Measurements from ENCODE around the gene TFEB.
A peak's percentile ranks its signal among the peaks of the same experiment; 100 is the strongest.

Gene TFEB

DNA sequence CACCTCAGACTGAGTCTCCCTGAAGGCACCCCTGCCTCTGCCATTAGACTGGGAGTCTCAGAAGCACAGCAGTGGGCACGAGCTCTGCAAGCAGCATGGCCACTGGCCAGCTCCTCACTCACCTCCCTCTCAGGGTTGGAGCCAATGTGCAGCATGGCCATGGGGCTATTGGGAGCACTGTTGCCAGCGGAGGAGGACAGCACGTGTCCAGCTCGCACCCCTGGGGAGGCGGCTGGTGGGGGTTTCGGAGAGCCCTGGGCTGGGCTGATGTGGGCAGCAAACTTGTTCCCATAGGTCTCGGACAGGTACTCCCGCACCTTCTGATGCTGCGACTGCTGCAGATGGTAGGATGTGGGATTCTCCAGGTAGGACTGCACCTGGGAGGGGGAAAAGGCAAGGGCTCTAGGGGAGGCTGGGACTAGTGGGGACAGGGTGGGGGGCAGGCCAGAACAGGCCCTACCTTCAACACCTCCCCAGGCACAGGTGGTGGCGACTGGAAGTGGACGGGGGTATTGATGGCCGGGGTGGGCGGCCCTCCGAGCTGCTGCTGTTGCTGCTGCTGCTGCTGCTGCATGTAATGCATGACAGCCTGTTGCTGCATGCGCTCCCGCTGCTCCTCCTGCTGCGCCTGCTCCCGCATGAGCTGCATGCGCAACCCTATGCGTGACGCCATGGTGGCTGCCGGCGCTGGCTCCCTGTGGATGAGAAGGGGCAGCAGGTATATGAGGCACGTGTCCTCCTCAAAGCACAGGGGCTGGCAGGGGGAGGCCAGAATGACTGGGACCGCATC, 44.7 kb downstream of the TFEB start:
- DNase-seq (ENCODE audit: low spot score) = no peak

DNA sequence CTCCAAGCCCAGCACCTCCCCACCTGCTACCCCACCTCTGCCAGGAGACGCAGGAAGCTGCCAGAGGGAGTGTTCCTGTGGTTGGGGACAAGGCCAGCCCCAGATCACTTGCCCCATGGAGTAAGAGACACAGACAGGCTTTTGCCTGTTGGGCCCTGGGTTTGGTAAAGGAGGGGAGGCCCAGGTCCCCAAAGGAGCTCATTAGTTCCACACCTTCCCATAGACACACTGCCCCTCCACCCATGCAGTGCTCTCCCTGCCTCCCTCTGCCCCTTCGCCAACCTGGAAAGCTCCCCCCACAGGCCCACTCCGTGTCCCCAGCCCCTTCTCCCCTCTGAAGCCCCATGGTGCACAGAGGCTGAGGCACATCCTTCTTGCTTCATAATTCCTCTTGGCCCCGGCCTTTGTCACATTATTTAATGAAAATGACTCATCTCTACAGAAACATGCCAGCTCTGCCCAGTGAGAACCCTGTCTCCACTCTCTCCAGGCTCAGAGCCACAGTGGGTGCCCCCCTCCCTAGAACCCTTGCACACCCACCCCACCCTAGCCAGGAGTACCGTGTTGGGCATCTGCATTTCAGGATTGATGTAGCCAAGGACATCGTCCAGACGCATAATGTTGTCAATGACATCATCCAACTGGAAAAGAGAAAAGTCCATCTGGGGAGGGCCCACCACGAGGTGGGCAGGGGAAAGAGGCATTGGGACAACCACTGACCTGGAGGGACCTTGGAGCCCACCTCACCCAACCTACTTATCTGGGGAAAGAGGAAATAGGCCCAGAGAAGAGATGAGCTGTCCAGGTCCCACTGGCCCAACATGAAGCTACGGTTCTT, 46.0 kb downstream of the TFEB start:
- DNase-seq (ENCODE audit: low spot score) = peak; percentile 59

DNA sequence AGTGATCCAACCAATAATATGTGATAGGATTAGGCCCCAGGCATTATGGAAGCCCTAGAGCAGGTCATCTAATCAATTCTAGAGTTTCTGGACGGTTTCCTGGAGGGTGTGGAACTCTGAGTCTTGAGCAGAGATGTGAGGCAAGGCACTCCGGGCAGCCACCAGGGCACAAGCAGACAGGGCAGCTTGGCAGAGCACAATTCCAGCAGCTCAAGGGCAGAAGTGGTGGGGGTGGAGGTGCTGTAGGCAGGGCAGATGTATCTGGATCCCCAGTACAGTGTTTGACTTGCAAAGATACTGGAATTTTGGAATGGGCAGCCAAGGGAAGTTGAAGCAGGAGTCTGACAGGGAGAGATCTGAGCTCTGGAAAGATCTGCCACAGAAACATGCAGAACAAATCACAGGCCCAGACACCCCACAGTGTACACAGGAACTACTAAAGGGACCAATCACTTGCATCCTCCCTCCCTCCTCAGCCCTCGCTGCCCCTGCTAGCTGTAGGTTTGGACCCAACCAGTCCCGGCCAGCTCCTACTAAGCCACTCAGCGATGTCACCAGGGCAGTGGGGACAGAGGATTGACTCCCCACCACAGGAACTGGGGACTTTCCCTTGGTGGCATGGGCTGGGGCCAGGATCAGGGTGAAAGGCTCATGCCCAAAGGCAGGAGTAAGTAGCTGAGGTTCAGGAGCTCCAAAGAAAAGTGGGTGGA, 47.0 kb downstream of the TFEB start:
- no peak for DNase-seq (ENCODE audit: low spot score)

DNA sequence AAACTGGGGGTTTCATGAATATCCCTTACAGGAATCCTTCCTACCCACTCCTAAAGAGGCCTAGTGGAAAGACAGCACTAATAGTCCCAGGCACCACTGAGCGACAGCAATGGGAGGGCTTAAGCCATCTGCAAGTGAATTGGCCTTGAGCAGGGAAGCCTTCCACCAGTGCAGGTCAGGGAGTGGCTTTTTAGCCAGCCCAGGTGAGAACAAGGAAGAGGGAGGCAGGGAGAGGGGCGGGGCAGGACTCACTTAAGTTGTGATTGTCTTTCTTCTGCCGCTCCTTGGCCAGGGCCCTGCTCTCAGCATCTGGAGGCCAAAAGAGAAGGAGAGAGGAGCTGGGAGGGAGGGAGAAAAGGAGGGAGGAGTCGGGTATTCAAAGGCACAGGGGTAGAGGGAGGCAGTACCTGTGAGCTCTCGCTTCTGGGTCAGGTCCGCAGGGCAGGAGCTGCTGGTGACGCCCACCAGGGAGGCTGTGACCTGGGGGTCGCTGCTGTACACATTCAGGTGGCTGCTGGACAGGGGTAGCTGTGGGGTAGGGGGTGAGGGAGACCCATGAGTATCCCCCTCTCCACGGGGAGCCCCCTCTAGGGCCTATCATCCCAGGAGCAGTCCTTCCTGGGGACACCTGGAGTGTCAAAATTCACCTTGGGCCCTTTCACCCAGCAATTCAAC, 47.8 kb downstream of the TFEB start:
- DNase-seq (ENCODE audit: low spot score) = no peak

DNA sequence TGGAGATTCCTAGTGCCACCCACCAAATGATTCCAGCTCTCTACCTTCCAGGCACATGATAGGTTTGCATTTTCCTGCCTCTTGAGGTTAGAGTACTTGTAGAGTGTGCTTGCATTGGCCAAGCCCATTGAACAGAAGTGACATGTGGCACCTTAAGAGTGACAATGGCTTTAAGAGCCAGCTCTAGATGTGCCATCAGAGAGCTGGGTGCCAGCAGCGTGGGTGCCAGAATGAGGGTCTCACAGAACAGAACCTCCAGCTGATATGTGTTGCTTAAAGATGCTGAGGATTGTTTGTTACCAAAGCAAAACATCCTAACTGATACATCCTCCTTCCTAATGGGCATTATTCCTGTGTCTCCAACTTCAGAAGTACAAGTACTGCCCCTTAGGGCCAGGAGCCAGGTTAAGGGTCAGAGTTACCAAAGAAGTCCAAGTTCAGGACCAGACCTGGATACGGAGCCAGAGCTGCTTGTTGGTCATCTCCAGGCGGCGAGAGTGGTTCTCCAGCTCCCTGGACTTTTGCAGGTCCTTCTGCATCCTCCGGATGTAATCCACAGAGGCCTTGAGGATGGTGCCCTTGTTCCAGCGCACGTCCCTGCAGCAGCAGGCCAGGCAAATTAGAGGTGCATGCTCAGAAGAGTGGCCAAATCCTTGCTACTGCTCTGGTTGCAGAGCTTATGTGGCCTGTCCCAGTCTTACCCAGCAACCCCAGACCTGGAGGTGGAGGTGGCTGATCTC, 49.6 kb downstream of the TFEB start:
- no peak for DNase-seq (ENCODE audit: low spot score)

GRCh38 chr6:41684311-41685180, 50.9 kb downstream of the TFEB start:
- DNase-seq (ENCODE audit: low spot score) = no peak

DNA sequence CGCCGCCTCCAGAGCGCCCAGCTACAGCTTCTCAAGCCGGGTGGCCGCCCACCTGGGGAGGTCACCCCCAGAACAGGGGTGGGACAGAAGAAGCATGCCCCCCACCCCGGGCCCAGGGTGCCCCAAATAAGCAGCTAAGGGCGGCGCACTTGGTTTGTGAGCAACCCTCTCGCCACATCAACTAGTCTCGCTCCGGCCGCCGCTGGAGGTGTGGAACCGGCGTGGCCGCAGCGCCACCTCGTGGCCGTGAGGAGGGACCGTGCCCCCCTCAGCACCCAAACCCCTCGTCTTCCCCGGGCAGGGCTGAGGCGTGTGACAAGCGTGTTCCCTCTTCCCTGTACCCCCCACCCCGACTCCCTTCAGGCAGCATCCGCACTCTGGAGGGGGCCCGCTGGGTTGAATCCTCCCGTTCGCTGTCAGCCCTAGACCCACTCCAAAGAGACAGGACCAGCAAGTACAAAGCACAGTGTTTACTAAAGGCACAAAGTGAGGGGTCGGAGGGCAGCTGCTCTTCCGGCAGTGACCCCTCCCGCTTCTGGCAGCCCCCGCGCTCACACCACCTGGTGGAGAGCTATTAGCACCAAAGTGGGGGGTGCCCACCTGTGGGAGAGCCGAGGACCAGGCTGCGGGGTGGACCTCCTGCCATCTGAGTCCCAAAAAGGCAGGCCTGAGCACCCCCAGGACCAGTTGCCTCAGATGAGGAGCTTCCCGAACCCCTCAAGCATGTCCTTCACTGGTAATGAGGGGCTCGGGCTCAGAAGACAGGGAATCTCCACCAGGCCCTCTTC, 51.7 kb downstream of the TFEB start:
- peak; percentile 90 for DNase-seq (ENCODE audit: low spot score)

GRCh38 chr6:41683273-41683522, 52.2 kb downstream of the TFEB start:
- no peak for DNase-seq (ENCODE audit: low spot score)

DNA sequence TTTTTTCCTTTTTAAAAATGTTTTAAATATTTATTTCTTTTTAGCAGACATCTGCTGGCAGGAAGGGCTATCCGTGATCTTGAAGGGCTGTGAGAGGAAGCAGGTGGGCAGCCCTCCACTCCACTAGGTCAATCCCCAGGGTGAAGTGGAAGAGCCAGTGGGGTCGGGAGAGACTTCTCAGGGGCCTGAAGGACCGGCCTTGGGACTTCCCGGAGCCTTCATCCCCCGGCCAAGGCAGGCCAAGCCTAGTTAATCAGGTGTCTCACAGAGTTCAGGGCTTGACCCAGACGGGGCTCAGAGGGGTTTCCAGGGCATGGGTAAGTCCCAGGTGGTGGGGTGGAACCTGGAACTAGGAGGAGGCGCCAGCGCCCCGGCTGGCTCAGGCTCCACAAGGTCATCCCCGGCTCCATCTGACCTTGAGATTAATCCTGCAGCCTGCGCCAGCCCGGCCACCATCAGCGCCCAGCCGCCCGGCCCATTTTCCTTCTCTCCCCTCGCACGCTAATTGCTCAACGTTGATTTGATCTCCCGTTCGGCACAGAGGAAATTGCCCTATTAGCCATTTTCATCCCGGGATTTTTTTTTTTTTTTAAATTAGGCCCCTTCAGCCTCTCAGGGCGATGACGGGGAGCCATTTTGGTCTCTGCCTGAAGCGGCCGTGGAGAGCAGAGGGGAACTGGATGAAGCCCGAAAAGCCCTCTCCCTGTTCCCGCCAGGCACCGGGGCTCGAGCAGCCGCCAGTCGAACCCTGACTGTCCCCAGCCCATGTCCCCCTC, 52.7 kb downstream of the TFEB start:
- no peak for DNase-seq (ENCODE audit: low spot score)

- DNase-seq (ENCODE audit: low spot score) = peak; percentile 95
Measured at GRCh38 chr6:41682056-41682477, 53.3 kb downstream of the TFEB start.

- DNase-seq (ENCODE audit: low spot score) = no peak
Measured at GRCh38 chr6:41680182-41680965, 55.0 kb downstream of the TFEB start.

GRCh38 chr6:41679696-41680095, 55.7 kb downstream of the TFEB start:
- no peak for DNase-seq (ENCODE audit: low spot score)

- DNase-seq (ENCODE audit: low spot score) = no peak
Measured at GRCh38 chr6:41678511-41679084, 56.8 kb downstream of the TFEB start.

- DNase-seq (ENCODE audit: low spot score) = no peak
Measured at GRCh38 chr6:41677124-41677921, 58.1 kb downstream of the TFEB start.

DNA sequence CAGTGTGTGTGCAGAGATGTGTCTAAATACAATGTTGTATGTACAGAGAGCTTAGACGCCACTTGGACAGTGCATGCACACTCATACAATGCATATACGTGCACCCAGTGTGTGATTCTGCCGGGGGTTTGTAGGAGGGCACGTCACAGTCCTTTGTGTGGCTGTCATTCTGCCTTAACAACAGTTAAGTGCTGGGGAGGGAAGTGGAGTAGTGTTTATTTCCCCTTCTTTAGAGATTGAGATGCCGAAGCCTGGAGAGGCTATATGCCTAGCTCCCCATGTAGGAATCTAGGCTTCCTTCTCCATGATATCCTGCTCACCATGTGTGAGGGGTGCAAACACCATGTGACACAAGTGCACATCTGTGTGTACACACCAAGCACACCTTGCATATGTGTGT, 59.0 kb downstream of the TFEB start:
- DNase-seq (ENCODE audit: low spot score) = no peak

DNA sequence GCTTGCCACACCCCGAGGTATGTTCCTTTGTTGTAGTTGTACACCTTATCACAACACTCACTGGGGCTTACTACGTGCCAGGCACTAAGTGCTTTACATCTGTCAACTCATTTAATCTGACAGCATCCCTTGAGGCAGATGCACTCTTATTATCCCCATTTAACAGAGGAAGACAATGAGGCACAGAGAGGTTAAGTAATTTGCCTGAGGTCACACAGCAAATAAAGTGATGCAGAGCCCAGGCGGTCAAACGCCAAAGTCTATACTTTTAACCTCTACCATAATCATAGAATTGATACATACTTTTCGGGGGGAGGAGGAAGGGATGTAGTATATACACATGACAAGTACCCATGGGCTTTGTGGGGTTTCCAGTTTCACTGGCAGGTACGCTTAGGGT, 59.4 kb downstream of the TFEB start:
- DNase-seq (ENCODE audit: low spot score) = no peak

DNA sequence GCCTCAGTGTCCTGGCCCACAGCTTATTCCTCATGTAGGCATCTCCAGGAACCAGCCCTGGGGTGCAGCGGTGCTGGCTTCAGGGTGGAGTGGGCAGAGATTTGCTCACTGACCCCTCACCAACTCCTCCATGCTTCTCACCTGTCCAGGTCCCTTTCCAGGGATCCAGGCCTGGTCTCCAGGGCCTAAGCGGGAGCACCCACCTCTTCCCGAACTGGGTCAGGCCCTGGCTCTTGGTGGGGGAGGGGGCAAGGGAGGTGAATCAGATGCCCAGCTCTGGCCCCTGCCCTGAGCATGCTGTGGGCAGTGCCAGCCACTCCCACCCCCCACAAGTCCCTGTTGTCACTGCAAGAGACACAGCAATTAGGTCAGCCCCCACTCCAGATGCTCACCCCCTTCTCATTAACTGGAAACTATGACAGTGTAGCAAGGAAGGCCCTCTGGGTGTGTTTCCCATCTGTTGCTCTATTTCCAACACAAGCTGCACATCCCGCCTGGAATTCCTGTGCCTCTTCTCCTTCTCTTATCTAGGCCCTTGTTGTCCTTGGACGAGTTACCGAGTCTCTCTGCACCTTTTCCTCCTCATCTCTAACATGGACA, 60.1 kb downstream of the TFEB start:
- DNase-seq (ENCODE audit: low spot score) = no peak
